DOHH2 (cell line): ENCODE measurements around the gene TRA2B.

Experiments
- EZH2phosphoT487 ChIP-seq: fragments of 200-600 bp; sonication (generic); IDR thresholded peaks from 2 replicates; pipeline ENCODE4 v1.6.1; 2017; ENCODE audit warnings: borderline replicate concordance, mild to moderate bottlenecking, antibody characterized with exemption, low read length, moderate library complexity, mixed read lengths
- TF ChIP-seq, protein P1 (sequence below): fragments of 200-600 bp; sonication (generic); IDR thresholded peaks from one replicate; pipeline ENCODE4 v1.5.1; 2014; ENCODE audit warnings: antibody characterized with exemption, mild to moderate bottlenecking, low read depth, low read length; ENCODE audit not compliant: poor library complexity, severe bottlenecking

DNA sequence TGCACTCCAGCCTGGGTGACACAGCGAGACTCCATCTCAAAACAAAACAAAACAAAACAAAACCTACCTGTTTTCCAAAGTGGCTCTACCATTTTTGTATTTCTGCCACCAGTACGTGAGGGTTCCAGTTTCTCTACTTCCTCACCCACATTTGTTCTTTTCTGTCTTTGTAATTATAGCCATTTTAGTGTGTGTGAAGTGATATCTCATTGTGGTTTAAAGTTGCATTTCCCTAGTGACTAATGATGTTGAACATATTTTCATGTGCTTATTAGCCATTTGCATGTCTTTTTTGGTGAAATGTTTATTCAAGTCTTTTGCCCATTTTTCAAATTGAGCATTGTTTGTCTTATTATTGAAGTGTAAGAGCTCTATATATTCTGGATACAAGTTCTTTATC, 50.7 kb downstream of the TRA2B start:
- TF ChIP-seq, protein P1, sequence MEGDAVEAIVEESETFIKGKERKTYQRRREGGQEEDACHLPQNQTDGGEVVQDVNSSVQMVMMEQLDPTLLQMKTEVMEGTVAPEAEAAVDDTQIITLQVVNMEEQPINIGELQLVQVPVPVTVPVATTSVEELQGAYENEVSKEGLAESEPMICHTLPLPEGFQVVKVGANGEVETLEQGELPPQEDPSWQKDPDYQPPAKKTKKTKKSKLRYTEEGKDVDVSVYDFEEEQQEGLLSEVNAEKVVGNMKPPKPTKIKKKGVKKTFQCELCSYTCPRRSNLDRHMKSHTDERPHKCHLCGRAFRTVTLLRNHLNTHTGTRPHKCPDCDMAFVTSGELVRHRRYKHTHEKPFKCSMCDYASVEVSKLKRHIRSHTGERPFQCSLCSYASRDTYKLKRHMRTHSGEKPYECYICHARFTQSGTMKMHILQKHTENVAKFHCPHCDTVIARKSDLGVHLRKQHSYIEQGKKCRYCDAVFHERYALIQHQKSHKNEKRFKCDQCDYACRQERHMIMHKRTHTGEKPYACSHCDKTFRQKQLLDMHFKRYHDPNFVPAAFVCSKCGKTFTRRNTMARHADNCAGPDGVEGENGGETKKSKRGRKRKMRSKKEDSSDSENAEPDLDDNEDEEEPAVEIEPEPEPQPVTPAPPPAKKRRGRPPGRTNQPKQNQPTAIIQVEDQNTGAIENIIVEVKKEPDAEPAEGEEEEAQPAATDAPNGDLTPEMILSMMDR = no peak
- no peak for TF ChIP-seq EZH2phosphoT487
